GM23248 (cell line): Measurements from ENCODE around the gene PLAU.
A peak's percentile ranks its signal among the peaks of the same experiment; 100 is the strongest.

Source experiments
- EZH2 ChIP-seq: fragments of 200-600 bp; sonication (generic); IDR thresholded peaks from 2 replicates; pipeline ENCODE4 v1.6.1; 2018; ENCODE audit warnings: antibody characterized with exemption, mild to moderate bottlenecking; ENCODE audit not compliant: insufficient read depth, poor library complexity, severe bottlenecking
- EZH2phosphoT487 ChIP-seq: fragments of 200-600 bp; sonication (generic); IDR thresholded peaks from 2 replicates; pipeline ENCODE4 v1.6.1; 2018; ENCODE audit warnings: antibody characterized with exemption, moderate library complexity, mild to moderate bottlenecking, low read depth; ENCODE audit not compliant: insufficient read depth

DNA sequence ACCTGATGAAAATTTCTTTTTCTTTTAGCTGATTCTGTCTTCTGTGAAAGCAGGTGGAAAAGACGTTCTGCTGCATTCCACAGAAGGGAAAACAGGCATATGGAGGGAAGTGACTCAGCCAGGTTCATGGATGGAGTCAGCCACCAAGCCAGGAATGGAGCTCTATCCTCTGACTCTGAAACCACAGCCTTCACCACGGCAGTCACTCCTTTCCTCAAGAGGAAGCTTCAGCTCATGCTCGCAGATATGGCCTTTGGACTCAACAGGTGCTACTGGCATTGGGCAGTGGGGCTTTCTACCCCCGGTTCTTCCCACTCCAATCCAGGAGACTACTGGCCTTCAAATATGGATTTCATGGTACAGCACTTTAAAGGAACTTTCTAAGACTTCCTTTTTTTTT is 11.5 kb upstream of the PLAU start:
- TF ChIP-seq EZH2phosphoT487 (peak; percentile 76; the same call in 1 of the 2 replicates), EZH2 (no peak)
